ENCODE measurements around the gene IQCF2.
"Not testable (repeated sequence)": the region's sequence is repeated elsewhere in the genome, so short reads cannot be mapped to it uniquely, and the experiment has no call there.

IQCF2 gene

GRCh38 chr3:51860703-51861665 lies at the start of gene IQCF2:
TSS of gene IQCF2 (plus strand) at chr3:51861615. CDS start at chr3:51861667, 52 bp downstream.
- no peak for DNase-seq (ENCODE audit: low read depth in 2 of 2)

DNA sequence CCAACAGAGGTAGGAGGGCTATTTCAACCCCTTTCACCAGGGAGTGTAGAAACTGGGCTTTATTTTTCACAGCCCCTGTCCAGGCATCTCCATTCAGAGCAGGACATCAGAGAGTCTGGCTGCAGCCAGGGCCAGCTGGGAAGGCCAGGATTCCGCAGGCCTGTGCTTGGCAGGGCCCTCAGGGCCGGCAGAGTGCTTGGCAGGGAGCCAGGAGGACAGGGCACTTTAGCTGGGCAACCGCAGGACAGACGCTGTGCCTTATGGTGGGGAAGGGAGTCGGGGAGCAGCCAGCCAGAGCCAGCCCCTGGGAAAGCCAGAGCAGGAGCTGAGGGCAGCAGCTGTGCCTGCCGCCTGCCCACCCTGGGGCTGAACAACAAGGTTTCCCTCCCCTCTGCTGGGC lies 47.9 kb upstream of the IQCF2 start:
- no peak for DNase-seq (ENCODE audit: low read depth in 2 of 2)

DNA sequence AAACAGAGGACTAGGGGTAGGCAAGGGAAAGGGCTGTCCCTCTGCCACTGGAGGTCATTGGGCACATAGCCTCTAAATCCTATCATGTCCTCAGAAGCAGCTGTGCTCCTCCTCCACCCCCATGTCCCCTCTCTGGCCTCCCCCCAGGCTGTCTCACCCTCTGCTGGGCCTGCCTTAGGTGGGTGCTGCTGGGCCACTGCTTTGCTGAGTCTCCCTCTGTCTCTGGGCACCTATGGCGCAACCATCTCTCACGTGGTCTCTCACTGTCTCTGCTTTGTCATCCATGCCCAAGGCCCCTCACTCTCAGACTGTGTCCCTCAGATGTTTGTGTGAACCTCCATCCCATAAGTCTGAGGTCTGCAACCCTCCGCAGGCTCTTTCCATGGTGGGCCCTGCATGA lies 47.4 kb upstream of the IQCF2 start:
- no peak for DNase-seq (ENCODE audit: low read depth in 2 of 2)

DNA sequence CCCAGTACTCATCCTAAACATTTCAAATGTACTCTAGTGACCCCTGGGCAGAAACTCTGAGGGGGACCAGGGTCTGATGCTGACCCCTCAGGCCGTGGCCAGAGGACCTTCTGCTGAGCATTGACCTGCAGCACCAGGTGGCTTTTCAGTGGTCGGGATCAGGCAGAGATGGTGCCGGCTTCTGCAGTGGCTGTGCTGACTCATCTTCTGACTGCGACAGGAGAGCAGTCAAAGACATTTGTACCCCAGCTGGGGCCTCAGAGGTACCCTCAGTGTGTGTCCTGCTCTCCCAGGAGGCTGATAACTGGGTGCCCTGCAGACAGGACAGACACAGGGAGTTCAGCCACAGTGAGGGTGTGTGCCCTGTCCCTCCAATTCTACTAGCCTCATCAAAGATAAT lies 45.8 kb upstream of the IQCF2 start:
- DNase-seq (ENCODE audit: low read depth in 2 of 2): no peak

DNA sequence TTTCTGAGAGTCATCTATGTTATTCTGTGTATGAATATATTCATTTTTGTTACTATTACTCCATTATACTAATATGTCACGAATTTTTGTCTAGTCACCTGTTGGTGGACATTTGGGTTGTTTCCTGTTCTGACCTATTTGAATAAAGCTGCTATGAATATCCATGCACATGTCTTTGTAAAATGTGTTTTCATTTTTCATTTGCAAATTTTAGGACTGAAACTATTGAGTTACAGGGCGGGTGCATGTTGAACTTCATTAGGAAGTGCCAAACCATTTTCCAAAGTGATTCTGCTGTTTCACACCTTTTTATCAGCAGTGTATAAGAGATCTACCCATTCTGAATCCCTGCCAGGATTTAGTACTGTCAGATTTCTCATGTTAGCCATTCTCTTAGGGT lies 44.7 kb upstream of the IQCF2 start:
- DNase-seq (ENCODE audit: low read depth in 2 of 2): no peak

- no peak for DNase-seq (ENCODE audit: low read depth in 2 of 2)
These were observed 44.0 kb upstream of the IQCF2 start for GRCh38 chr3:51817375-51817774.

DNA sequence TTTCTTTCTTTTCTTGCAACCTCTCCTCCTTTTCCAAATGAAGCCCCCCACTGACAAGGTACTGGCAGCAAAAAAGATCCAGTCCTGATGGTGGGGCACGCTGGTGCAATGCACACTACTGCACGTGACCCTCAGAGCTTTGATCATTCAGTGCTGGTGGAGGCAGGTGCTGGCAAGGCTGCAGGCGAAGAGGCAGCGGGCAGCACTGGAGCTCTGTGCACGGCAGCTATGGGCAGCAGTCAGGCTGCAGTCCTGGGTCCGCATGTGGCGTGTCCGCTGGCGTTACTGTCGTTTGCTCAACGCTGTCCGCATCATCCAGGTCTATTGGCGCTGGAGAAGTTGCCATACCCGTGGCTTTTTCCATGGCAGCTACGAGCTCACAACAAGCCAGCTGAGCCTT lies 42.3 kb upstream of the IQCF2 start:
- no peak for DNase-seq (ENCODE audit: low read depth in 2 of 2)

DNA sequence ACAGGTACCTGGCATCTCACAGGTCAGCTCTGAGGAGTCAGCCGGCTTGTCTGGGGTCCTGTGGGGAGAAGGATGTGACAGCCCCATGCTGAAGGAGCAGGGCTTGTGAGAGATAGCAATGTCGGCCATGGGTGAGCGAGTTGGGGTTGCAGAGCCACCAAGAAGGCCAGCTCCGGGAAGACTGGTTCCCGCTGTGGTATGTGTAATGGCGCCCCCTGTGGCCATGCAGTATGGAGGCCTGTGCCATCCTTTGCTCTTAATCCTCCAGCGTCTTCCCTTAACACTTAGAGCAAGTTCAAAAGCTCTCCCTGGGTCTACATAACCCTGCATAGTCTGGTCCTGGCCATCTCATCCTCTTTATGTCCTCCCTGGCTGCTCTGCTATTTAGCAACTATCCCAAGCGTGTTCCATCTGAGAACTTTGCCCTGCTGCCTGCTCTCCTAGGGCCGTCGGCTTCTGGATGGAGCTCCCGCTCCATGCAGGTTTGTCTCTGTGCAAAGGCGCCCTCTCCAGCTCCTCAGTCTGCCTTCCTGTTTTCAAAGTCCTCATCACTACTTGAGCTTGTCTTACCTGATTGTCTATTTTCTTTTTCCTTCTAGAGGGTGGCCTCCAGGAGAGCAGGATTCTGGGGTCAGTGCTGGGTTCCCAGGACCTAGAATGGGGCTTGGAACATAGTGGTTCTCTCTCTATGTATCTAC lies 41.6 kb upstream of the IQCF2 start:
- DNase-seq (ENCODE audit: low read depth in 2 of 2): no peak

DNA sequence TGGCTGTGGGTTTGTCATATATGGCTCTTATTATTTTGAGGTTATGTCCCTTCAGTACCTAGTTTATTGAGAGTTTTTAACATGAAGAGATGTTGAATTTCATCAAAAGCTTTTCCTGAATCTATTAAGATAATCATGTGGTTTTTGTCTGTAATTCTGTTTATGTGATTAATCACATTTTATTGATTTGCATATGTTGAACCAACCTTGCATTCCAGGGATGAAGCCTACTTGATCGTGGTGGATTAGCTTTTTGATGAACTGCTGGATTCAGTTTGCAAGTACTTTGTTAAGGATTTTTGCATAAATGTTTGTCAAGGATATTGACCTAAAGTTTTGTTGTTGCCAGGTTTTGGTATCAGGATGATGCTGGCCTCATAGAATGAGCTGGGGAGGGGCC lies 33.1 kb upstream of the IQCF2 start:
- no peak for DNase-seq (ENCODE audit: low read depth in 2 of 2)

DNA sequence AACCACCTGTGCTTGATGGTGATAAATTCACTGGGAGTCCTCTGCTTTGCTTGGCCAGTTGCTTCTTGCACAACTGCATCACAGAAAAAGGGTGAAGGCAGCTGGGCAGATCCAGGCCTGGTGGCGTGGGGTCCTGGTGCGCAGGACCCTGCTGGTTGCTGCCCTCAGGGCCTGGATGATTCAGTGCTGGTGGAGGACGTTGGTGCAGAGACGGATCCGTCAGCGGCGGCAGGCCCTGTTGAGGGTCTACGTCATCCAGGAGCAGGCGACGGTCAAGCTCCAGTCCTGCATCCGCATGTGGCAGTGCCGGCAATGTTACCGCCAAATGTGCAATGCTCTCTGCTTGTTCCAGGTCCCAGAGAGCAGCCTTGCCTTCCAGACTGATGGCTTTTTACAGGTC lies 31.1 kb upstream of the IQCF2 start:
- no peak for DNase-seq (ENCODE audit: low read depth in 2 of 2)

- no peak for DNase-seq (ENCODE audit: low read depth in 2 of 2)
These were observed 30.5 kb upstream of the IQCF2 start for GRCh38 chr3:51830836-51831385.

DNA sequence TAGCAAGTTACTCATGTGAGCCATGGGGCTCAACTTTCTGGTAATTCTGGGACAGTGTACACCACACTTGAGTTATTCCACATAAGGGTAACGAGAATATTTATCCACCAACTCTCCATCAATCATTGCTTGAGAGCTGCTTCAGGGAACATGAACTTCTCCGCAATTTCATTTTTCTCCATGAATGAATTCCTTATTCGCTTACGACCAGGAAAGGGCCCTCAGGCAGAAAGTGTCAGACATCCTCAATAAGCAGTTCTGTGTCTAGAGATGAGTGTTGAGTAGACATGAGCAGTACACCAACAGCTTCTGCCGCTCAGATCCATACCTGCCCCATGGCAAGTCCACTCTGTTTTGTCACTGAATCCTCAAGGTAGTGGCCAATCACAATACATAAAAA lies 24.8 kb upstream of the IQCF2 start:
- DNase-seq (ENCODE audit: low read depth in 2 of 2): no peak

GRCh38 chr3:51845129-51845528 lies 16.3 kb upstream of the IQCF2 start:
- DNase-seq (ENCODE audit: low read depth in 2 of 2): no peak

DNA sequence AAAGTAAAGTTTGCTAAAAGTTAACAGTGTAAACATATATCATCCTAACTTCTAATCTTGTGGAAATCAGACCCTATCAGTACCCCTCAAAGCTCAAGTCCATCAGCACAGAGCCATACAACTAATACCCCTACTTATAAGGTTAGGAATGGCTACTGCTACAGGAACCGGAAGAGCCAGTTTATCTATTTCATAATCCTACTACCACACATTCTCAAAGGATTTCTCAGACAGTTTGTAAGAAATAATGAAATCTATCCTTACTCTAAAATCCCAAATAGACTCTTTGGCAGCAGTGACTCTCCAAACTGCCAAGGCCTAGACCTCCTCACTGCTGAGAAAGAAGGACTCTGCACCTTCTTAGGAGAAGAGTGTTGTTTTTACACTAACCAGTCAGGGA lies 6.0 kb upstream of the IQCF2 start:
- DNase-seq (ENCODE audit: low read depth in 2 of 2): not testable (repeated sequence)

- DNase-seq (ENCODE audit: low read depth in 2 of 2): no peak
These were observed 1.5 kb downstream of the IQCF2 start for GRCh38 chr3:51862886-51863285.

- DNase-seq (ENCODE audit: low read depth in 2 of 2): not testable (repeated sequence)
These were observed 7.5 kb downstream of the IQCF2 start for GRCh38 chr3:51868896-51869295.

- no peak for DNase-seq (ENCODE audit: low read depth in 2 of 2)
These were observed 7.9 kb downstream of the IQCF2 start for GRCh38 chr3:51869304-51869703.

DNA sequence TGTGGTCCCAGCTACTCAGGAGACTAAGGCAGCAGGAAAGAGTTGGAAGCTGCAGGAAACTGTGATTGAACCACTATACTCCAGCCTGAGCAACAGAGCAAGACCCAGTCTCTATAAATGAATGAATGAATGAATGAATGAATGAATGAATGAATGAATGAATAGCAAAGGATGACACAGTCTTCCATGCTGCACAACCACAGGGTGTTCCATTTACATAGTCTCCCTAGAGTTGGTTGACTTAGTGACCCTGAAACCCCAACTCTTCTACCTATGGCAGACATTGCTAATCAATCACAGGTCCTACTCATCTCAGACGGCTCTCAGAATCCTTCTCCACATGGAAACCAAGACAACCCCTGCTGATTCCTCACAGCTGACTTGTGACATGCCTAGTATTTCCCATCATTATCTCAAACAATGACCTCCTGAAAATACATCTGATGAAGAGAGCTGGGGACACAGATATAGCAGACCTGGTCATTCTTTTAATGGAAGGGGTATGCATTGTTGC lies 11.9 kb downstream of the IQCF2 start:
- DNase-seq (ENCODE audit: low read depth in 2 of 2): no peak

DNA sequence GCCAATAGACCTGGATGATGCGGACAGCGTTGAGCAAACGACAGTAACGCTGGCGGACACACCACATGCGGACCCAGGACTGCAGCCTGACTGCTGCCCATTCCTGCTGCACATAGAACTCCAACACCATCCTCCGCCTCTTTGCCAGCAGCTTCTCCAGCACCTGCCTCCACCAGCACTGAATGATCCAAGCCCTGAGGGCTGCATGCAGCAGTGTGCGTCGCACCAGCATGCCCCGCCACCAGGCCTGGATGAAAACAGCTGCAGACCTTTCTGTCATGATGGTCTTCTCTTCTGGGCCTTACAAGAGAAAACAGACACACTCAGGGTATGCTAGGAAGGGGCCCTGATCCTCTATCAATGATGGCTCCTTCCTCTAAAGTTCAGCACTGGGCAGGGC lies 12.5 kb downstream of the IQCF2 start:
- DNase-seq (ENCODE audit: low read depth in 2 of 2): no peak

GRCh38 chr3:51874411-51874810 lies 13.0 kb downstream of the IQCF2 start:
- no peak for DNase-seq (ENCODE audit: low read depth in 2 of 2)

DNA sequence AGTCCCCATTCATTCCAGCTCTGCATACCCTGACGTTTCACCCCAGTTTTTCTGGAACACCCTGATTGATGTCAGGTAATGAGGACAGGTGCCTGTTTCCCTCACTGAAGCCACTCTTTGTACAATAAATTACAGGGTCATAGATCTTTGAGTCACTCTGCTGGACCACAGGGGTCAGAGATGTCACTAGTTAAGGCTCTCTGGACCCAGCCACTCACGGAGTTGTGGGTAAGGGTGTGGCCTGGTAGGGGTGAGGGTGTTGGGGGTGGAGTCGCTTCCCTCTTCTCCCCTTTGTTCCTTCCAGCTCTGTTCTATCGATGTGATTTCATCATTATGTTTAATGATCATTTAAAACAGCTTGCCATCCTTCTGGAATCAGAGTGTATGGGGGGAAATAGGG lies 13.5 kb downstream of the IQCF2 start:
- DNase-seq (ENCODE audit: low read depth in 2 of 2): no peak

- DNase-seq (ENCODE audit: low read depth in 2 of 2): no peak
These were observed 14.1 kb downstream of the IQCF2 start, which contains the start of gene IQCF5 for GRCh38 chr3:51875501-51875900. TSS of gene IQCF5 (minus strand) at chr3:51875601. CDS start at chr3:51875531, 70 bp downstream.

Measured in fibroblast of skin of left quadriceps (primary cell).